Loucy (cell line): ENCODE measurements around the gene CPEB1.
"Not testable (repeated sequence)": the region's sequence is repeated elsewhere in the genome, so short reads cannot be mapped to it uniquely, and the experiment has no call there.

Experiments used
- H2AFZ ChIP-seq: fragments of 200-600 bp; sonication (generic); 2 replicates; pipeline ENCODE4 v1.6.0; 2016; ENCODE audit warnings: antibody characterized with exemption, mild to moderate bottlenecking, low read length, moderate library complexity
- H3F3A ChIP-seq: fragments of 200-600 bp; 2 replicates; pipeline ENCODE4 v1.6.0; 2016; ENCODE audit warnings: antibody characterized with exemption, low read depth, mild to moderate bottlenecking
- H3K27me3 ChIP-seq: fragments of 200-600 bp; sonication (generic); 2 replicates; pipeline ENCODE4 v1.6.1; 2014; ENCODE audit warnings: low read length, mild to moderate bottlenecking; ENCODE audit not compliant: insufficient read depth, poor library complexity, severe bottlenecking
- H3K36me3 ChIP-seq: fragments of 200-600 bp; sonication (generic); 2 replicates; pipeline ENCODE4 v1.6.1; 2016; ENCODE audit warnings: low read length; ENCODE audit not compliant: insufficient read depth
- H3K4me1 ChIP-seq: fragments of 200-600 bp; sonication (generic); 2 replicates; pipeline ENCODE4 v1.5.1; 2014; ENCODE audit warnings: low read length, mild to moderate bottlenecking; ENCODE audit not compliant: insufficient read depth, poor library complexity, severe bottlenecking
- H3K4me2 ChIP-seq: fragments of 200-600 bp; sonication (generic); 2 replicates; pipeline ENCODE4 v1.6.0; 2014; ENCODE audit warnings: antibody characterized with exemption, low read length, low read depth, mild to moderate bottlenecking; ENCODE audit not compliant: poor library complexity, severe bottlenecking
- H3K4me3 ChIP-seq: fragments of 200-600 bp; sonication (generic); 2 replicates; pipeline ENCODE4 v1.5.1; 2014; ENCODE audit warnings: low read length, mild to moderate bottlenecking, mixed read lengths; ENCODE audit not compliant: poor library complexity, severe bottlenecking
- H3K79me2 ChIP-seq: fragments of 200-600 bp; sonication (generic); 2 replicates; pipeline ENCODE4 v1.6.1; 2014; ENCODE audit warnings: low read length; ENCODE audit not compliant: insufficient read depth
- H3K9ac ChIP-seq: fragments of 200-600 bp; sonication (generic); 2 replicates; pipeline ENCODE4 v1.6.0; 2014; ENCODE audit warnings: mild to moderate bottlenecking, low read depth, low read length, moderate library complexity; ENCODE audit not compliant: poor library complexity, severe bottlenecking
- H3K9me2 ChIP-seq: fragments of 200-600 bp; sonication (generic); replicated peaks from 2 replicates; pipeline ENCODE4 v1.6.1; 2016; ENCODE audit warnings: low read depth, low read length, mixed read lengths
- H3K9me3 ChIP-seq: fragments of 200-600 bp; sonication (generic); 2 replicates; pipeline ENCODE4 v1.6.1; 2014; ENCODE audit warnings: mild to moderate bottlenecking, antibody characterized with exemption, low read length, low read depth; ENCODE audit not compliant: insufficient read depth
- H4K20me1 ChIP-seq: fragments of 200-600 bp; sonication (generic); 2 replicates; pipeline ENCODE4 v1.6.0; 2014; ENCODE audit warnings: antibody characterized with exemption, low read length, mild to moderate bottlenecking; ENCODE audit not compliant: insufficient read depth, poor library complexity, severe bottlenecking

Gene CPEB1

GRCh38 chr15:82507087-82507486 is 140.1 kb downstream of the CPEB1 start:
- not testable (repeated sequence) for H3K4me3 ChIP-seq, H3K79me2 ChIP-seq, H3F3A ChIP-seq, H3K4me1 ChIP-seq, H3K36me3 ChIP-seq, H3K4me2 ChIP-seq, H3K9me2 ChIP-seq, H2AFZ ChIP-seq, H3K27me3 ChIP-seq, H3K9me3 ChIP-seq, H4K20me1 ChIP-seq, H3K9ac ChIP-seq

- not testable (repeated sequence) for H3K79me2 ChIP-seq, H3F3A ChIP-seq, H2AFZ ChIP-seq, H3K9me2 ChIP-seq, H3K9me3 ChIP-seq, H3K27me3 ChIP-seq, H3K4me2 ChIP-seq, H3K4me1 ChIP-seq, H3K36me3 ChIP-seq, H3K4me3 ChIP-seq, H4K20me1 ChIP-seq, H3K9ac ChIP-seq
Measured at GRCh38 chr15:82505842-82506241, 141.3 kb downstream of the CPEB1 start.

- H4K20me1 ChIP-seq = not testable (repeated sequence)
Measured at GRCh38 chr15:82504074-82504473, 143.1 kb downstream of the CPEB1 start.

GRCh38 chr15:82502700-82503339 is 144.3 kb downstream of the CPEB1 start:
- H3K79me2 ChIP-seq, H2AFZ ChIP-seq, H4K20me1 ChIP-seq, H3K27me3 ChIP-seq, H3K36me3 ChIP-seq, H3F3A ChIP-seq, H3K4me3 ChIP-seq, H3K4me2 ChIP-seq, H3K9me2 ChIP-seq, H3K4me1 ChIP-seq, H3K9me3 ChIP-seq, H3K9ac ChIP-seq: not testable (repeated sequence)

More at GRCh38 chr15:82504074-82504473, 143.1 kb downstream of the CPEB1 start:
- not testable (repeated sequence) for H3F3A ChIP-seq, H3K27me3 ChIP-seq, H3K4me1 ChIP-seq, H3K36me3 ChIP-seq, H3K9ac ChIP-seq, H3K79me2 ChIP-seq, H3K4me2 ChIP-seq, H2AFZ ChIP-seq, H3K4me3 ChIP-seq, H3K9me2 ChIP-seq, H3K9me3 ChIP-seq

GRCh38 chr15:82500772-82501171 is 146.4 kb downstream of the CPEB1 start:
- H2AFZ ChIP-seq, H3K4me2 ChIP-seq, H3K79me2 ChIP-seq, H3F3A ChIP-seq, H3K4me3 ChIP-seq, H3K9me3 ChIP-seq, H3K9ac ChIP-seq, H3K27me3 ChIP-seq, H3K36me3 ChIP-seq, H3K9me2 ChIP-seq, H3K4me1 ChIP-seq, H4K20me1 ChIP-seq: not testable (repeated sequence)

GRCh38 chr15:82497978-82498377 is 149.2 kb downstream of the CPEB1 start:
- H2AFZ ChIP-seq = not testable (repeated sequence)

More at GRCh38 chr15:82497978-82498377, 149.2 kb downstream of the CPEB1 start:
- not testable (repeated sequence) for H3K9me2 ChIP-seq, H3K4me2 ChIP-seq, H3K4me3 ChIP-seq, H3K79me2 ChIP-seq, H3F3A ChIP-seq, H3K4me1 ChIP-seq, H3K27me3 ChIP-seq, H3K36me3 ChIP-seq, H3K9me3 ChIP-seq, H3K9ac ChIP-seq, H4K20me1 ChIP-seq
